Keratinocyte (primary cell): Measurements from ENCODE around the gene SMAP1. TPM values are rescaled to one million over a fixed set of nuclear protein-coding genes. Genes with fewer than 3 reads are reported as not detected.

Source experiments
- DNase-seq: peaks from one replicate; pipeline ENCODE4 v3.0.0-alpha.2; 2011; ENCODE audit warnings: low read depth, missing footprints, low spot score
- FAIRE-seq: peaks from 2 replicates; lab custom pipeline; 2011; peaks lifted over from hg19 to GRCh38; lab: Jason Lieb, UNC
- H2AFZ ChIP-seq: 2 replicates; pipeline ENCODE4 v1.6.0; 2012; ENCODE audit warnings: low read length, control low read depth, inconsistent platforms; ENCODE audit not compliant: control insufficient read depth
- H3K27ac ChIP-seq: 2 replicates; pipeline ENCODE4 v1.5.1; 2011; ENCODE audit warnings: low read length; ENCODE audit not compliant: control insufficient read depth, insufficient read depth
- H3K27me3 ChIP-seq: 3 replicates; pipeline ENCODE4 v1.6.0; 2011; ENCODE audit warnings: low read length; ENCODE audit not compliant: control insufficient read depth, insufficient read depth; ENCODE audit errors: extremely low read depth
- H3K36me3 ChIP-seq, 2 experiments: 2 replicates in 1 of 2; 3 replicates in 1 of 2; pipeline ENCODE4 v1.5.1; 2011; ENCODE audit warnings: low read length in 2 of 2, mild to moderate bottlenecking in 1 of 2; ENCODE audit not compliant: control insufficient read depth in 2 of 2, insufficient read depth in 2 of 2; ENCODE audit errors: extremely low read depth in 1 of 2
- H3K4me1 ChIP-seq: 3 replicates; pipeline ENCODE4 v1.5.1; 2011; ENCODE audit warnings: low read length; ENCODE audit not compliant: control insufficient read depth, insufficient read depth; ENCODE audit errors: extremely low read depth
- H3K4me2 ChIP-seq: 3 replicates; pipeline ENCODE4 v1.6.0; 2011; ENCODE audit warnings: low read depth, low read length; ENCODE audit not compliant: control insufficient read depth, insufficient read depth; ENCODE audit errors: extremely low read depth
- H3K4me3 ChIP-seq, 3 experiments: fragments of 200-600 bp in 1 of 3; sonication (generic) in 1 of 3; 2 replicates in 2 of 3; 3 replicates in 1 of 3; pipeline ENCODE4 v1.5.1; 2011 to 2016; ENCODE audit warnings: low read length in 3 of 3, mild to moderate bottlenecking in 3 of 3, control low read depth in 2 of 3, inconsistent platforms in 1 of 3, low read depth in 1 of 3, mixed read lengths in 1 of 3, mixed run types in 1 of 3, moderate library complexity in 1 of 3; ENCODE audit not compliant: control insufficient read depth in 2 of 3, insufficient read depth in 2 of 3; ENCODE audit errors: extremely low read depth in 1 of 3
- H3K79me2 ChIP-seq: 2 replicates; pipeline ENCODE4 v1.6.0; 2012; ENCODE audit warnings: low read length; ENCODE audit not compliant: control insufficient read depth, insufficient read depth
- H3K9ac ChIP-seq: 3 replicates; pipeline ENCODE4 v1.6.0; 2011; ENCODE audit warnings: low read length; ENCODE audit not compliant: control insufficient read depth, insufficient read depth; ENCODE audit errors: extremely low read depth
- H3K9me1 ChIP-seq: 3 replicates; pipeline ENCODE4 v1.6.0; 2011; ENCODE audit warnings: low read length; ENCODE audit not compliant: control insufficient read depth, insufficient read depth; ENCODE audit errors: extremely low read depth
- H3K9me3 ChIP-seq: 2 replicates; pipeline ENCODE4 v1.5.1; 2012; ENCODE audit warnings: low read depth, low read length; ENCODE audit not compliant: control insufficient read depth
- H4K20me1 ChIP-seq: 3 replicates; pipeline ENCODE4 v1.6.0; 2011; ENCODE audit warnings: low read length; ENCODE audit not compliant: control insufficient read depth, insufficient read depth; ENCODE audit errors: extremely low read depth
- EZH2 ChIP-seq: IDR thresholded peaks from one replicate; pipeline ENCODE4 v1.6.1; 2012; ENCODE audit warnings: inconsistent platforms, mild to moderate bottlenecking, low read length, moderate library complexity
- dilution Hi-C: fragments of 300-500 bp; cut with MboI; formaldehyde crosslinking; loops from one replicate; pipeline ENCODE4 v1.7.0; 2020; ENCODE audit warnings: low sequenced_read_pairs; ENCODE audit not compliant: extremely low pct_ligation_motif_present
- polyA plus RNA-seq, 5 experiments: library from polyadenylated mRNA; depleted of rRNA in 3 of 5; stranded (reverse) in 3 of 5; stranded (forward) in 1 of 5; unstranded in 1 of 5; fragments of >200 nt; gene quantifications; 1 replicate in 1 of 5; 2 replicates in 3 of 5; 3 replicates in 1 of 5; pipeline versions ENCODE4 v1.2.1 to v1.2.3, GENCODE V29; 2011 to 2012; ENCODE audit warnings: missing spikeins in 2 of 5, low read depth in 1 of 5, low replicate concordance in 1 of 5
- TF ChIP-seq, protein P1 (sequence below), 3 experiments: IDR thresholded peaks in 1 of 3; conservative IDR thresholded peaks in 1 of 3; optimal IDR thresholded peaks in 1 of 3; 2 replicates in 2 of 3; 3 replicates in 1 of 3; pipeline versions ENCODE3 to v1.5.1; 2011; ENCODE audit warnings: low read length in 3 of 3, mild to moderate bottlenecking in 3 of 3, moderate library complexity in 2 of 3, control low read depth in 1 of 3, inconsistent platforms in 1 of 3; ENCODE audit not compliant: insufficient read depth in 2 of 3; ENCODE audit errors: extremely low read depth in 1 of 3

SMAP1 gene
- polyA plus RNA-seq, 1 donor (not counting 4 experiments of a cell fraction or from before 2014, with no cell fraction given): 16.5 TPM

DNA sequence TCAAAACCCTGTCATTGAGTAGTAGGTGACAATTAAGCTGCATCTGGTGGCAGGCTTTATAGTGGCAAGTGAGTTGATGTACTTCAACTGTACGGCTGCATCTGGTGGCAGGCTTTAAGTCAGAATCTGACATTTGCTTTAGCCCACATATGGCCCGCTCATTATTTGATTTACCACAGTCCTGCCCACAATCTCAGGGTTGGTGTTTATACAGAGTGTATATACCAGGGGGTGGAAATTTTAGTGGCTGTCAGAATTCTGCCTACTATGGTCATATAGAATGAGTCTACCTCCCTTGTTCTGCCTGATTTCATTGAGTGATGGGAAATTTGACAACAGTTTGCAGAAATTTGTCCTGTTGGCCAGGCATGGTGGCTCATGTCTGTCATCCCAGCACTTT, 112.3 kb downstream of the SMAP1 start:
- Histone ChIP-seq H3K9me3 (peaks cover 2% of the 10 kb centered on the region), H3K27me3 (no peaks in the 10 kb centered on the region), H3K4me1 (no peaks in the 10 kb centered on the region), H3K79me2 (no peaks in the 10 kb centered on the region), H3K9ac (no peak overlapping the region), H4K20me1 (no peaks in the 10 kb centered on the region), H3K9me1 (no peaks in the 10 kb centered on the region), H3K36me3 (no peaks in the 10 kb centered on the region), H3K4me3 (no peak overlapping the region), H2AFZ (no peak overlapping the region), H3K27ac (no peak overlapping the region), H3K4me2 (no peak overlapping the region)
- dilution Hi-C loops: no loop called here
- TF ChIP-seq, protein P1, sequence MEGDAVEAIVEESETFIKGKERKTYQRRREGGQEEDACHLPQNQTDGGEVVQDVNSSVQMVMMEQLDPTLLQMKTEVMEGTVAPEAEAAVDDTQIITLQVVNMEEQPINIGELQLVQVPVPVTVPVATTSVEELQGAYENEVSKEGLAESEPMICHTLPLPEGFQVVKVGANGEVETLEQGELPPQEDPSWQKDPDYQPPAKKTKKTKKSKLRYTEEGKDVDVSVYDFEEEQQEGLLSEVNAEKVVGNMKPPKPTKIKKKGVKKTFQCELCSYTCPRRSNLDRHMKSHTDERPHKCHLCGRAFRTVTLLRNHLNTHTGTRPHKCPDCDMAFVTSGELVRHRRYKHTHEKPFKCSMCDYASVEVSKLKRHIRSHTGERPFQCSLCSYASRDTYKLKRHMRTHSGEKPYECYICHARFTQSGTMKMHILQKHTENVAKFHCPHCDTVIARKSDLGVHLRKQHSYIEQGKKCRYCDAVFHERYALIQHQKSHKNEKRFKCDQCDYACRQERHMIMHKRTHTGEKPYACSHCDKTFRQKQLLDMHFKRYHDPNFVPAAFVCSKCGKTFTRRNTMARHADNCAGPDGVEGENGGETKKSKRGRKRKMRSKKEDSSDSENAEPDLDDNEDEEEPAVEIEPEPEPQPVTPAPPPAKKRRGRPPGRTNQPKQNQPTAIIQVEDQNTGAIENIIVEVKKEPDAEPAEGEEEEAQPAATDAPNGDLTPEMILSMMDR (optimal IDR thresholded peaks at IDR 0.05 in 1 of 3, IDR thresholded peaks at IDR 0.05 in 1 of 3, conservative IDR thresholded peaks at IDR 0.05 in 1 of 3; ENCODE audit: extremely low read depth in 1 of 3, insufficient read depth in 2 of 3, low read length in 3 of 3): no peak
- TF ChIP-seq EZH2: no peak
- DNase-seq (no peak), FAIRE-seq (no peak)

DNA sequence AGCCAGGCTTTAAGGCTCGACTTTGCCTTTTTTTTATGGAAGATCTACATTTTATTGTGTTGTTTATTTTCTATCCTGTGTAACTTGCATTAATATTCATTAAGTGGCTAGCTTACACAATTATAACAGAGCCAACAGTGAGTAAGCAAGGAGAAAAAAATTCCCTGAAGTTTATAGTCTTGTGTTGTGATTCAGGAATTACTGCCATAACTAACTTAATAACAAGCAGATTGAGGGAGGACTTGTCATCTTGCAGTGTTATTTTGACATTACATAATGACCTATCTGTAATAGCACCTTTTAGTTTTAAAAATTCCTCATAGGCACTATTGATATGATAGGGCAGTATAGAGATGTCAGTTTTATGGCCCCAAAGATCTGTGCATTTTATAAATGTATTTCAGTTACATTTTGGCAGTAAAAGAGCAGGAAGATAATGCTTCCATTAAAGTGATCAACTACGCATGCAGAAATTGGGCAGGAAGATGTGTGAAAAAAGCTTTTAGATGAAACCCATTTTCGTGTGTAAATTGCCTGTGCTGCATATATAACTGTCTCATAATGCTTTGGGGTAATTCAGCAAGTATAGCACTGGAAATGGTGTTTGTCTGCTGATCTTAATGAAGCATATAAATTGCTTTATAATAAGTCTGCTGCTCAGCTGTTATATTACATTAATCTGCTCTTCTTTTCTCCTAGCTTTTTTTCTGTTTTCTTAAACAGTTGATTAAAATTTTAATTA, 123.0 kb downstream of the SMAP1 start:
- no peaks in the 10 kb centered on the region for H3K4me1 ChIP-seq
- no peaks in the 10 kb centered on the region for H3K9me1 ChIP-seq
- TF ChIP-seq EZH2: no peak
- TF ChIP-seq, protein P1 (optimal IDR thresholded peaks at IDR 0.05 in 1 of 3, IDR thresholded peaks at IDR 0.05 in 1 of 3, conservative IDR thresholded peaks at IDR 0.05 in 1 of 3; ENCODE audit: extremely low read depth in 1 of 3, insufficient read depth in 2 of 3, low read length in 3 of 3): no peak
- H4K20me1 ChIP-seq: no peaks in the 10 kb centered on the region
- H3K27ac ChIP-seq: no peak overlapping the region
- no peak for FAIRE-seq
- no peak overlapping the region for H3K4me2 ChIP-seq
- no peaks in the 10 kb centered on the region for H3K9me3 ChIP-seq
- no peaks in the 10 kb centered on the region for H3K79me2 ChIP-seq
- H3K4me3 ChIP-seq: no peak overlapping the region
- no peaks in the 10 kb centered on the region for H3K36me3 ChIP-seq
- no peak overlapping the region for H2AFZ ChIP-seq
- H3K9ac ChIP-seq: no peak overlapping the region
- no peaks in the 10 kb centered on the region for H3K27me3 ChIP-seq
- no peak for DNase-seq
- dilution Hi-C loops: no loop called here
